ENCODE data around the gene TCP11L2.

DNA sequence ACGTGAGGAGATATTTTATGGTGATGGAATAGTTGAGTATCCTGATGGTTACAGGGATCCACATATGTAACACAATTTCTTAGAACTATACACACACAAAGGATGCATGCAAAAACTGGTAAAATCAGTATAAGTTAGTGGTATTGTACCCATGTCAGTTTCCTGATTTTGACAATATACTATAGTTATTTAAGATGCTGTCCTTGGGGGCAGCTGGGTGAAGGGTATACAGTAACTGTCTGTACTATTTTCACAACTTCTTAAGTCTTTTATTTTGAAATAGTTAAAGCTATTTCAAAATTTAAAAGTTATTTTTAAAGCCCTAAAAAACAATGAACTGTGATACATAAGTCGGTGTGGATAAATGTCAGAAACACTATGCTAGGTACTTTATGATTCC is 30.5 kb downstream of the TCP11L2 start:
- TF ChIP-seq POLR2A (IDR thresholded peaks at IDR 0.05; ENCODE audit: low read length) = no peak
- TF ChIP-seq GATA1 (IDR thresholded peaks at IDR 0.05; ENCODE audit: low read depth, low read length) = no peak
